H1 (cell line): ENCODE measurements around the gene LBHD1. TPM values are rescaled to one million over a fixed set of nuclear protein-coding genes. Genes with fewer than 3 reads are reported as not detected.

Source experiments
- EZH2 ChIP-seq: fragments of 200-600 bp; sonication (generic); IDR thresholded peaks from 2 replicates; pipeline ENCODE4 v1.7.1; 2012; ENCODE audit warnings: low read depth, mild to moderate bottlenecking, moderate library complexity, low read length, inconsistent platforms; ENCODE audit not compliant: severe bottlenecking
- JUN ChIP-seq: IDR thresholded peaks from 2 replicates; pipeline ENCODE4 v1.6.1; 2011; ENCODE audit warnings: low read depth, mild to moderate bottlenecking, improper control_type of control experiment, low read length
- KDM5A ChIP-seq: fragments of 200-600 bp; IDR thresholded peaks from 2 replicates; pipeline ENCODE4 v1.7.1; 2012; ENCODE audit warnings: mild to moderate bottlenecking, low read length, inconsistent platforms, mixed read lengths
- POLR2AphosphoS5 ChIP-seq: IDR thresholded peaks from 2 replicates; pipeline ENCODE4 v1.6.1; 2011; ENCODE audit warnings: low read depth, low read length
- RAD21 ChIP-seq, 2 experiments: IDR thresholded peaks in 1 of 2; conservative IDR thresholded peaks in 1 of 2; 2 replicates each; pipeline ENCODE4 v1.6.1; 2011; ENCODE audit warnings: low read depth in 2 of 2, low read length in 2 of 2, improper control_type of control experiment in 1 of 2, inconsistent platforms in 1 of 2, mild to moderate bottlenecking in 1 of 2, moderate library complexity in 1 of 2
- RBBP5 ChIP-seq: IDR thresholded peaks from 2 replicates; pipeline ENCODE4 v1.7.1; 2012; ENCODE audit warnings: low read depth, mild to moderate bottlenecking, inconsistent platforms, low read length, moderate library complexity, borderline replicate concordance
- SAP30 ChIP-seq: fragments of 300-600 bp; sonication (generic); IDR thresholded peaks from 2 replicates; pipeline ENCODE4 v1.7.1; 2012; ENCODE audit warnings: low read length, moderate library complexity, mild to moderate bottlenecking, inconsistent platforms; ENCODE audit not compliant: insufficient read depth, insufficient replicate concordance
- SP4 ChIP-seq: IDR thresholded peaks from 2 replicates; pipeline ENCODE4 v1.6.1; 2012; ENCODE audit warnings: low read length, inconsistent platforms
- TAF7 ChIP-seq: optimal IDR thresholded peaks from 2 replicates; pipeline ENCODE3; 2011; ENCODE audit warnings: low read depth, mild to moderate bottlenecking, inconsistent platforms, low read length, moderate library complexity, borderline replicate concordance
- TEAD4 ChIP-seq: IDR thresholded peaks from 2 replicates; pipeline ENCODE4 v1.6.1; 2012; ENCODE audit warnings: low read depth, low read length, inconsistent platforms, mixed read lengths
- polyA plus RNA-seq, 7 experiments: library from polyadenylated mRNA; depleted of rRNA in 3 of 7; stranded (reverse) in 5 of 7; unstranded in 2 of 7; fragments of >200 nt in 5 of 7; fragments of 200-250 nt in 2 of 7; gene quantifications; 1 replicate in 5 of 7; 2 replicates in 1 of 7; 4 replicates in 1 of 7; pipeline versions ENCODE4 v1.2.1 to v1.2.3, GENCODE V29; 2011 to 2013; ENCODE audit warnings: missing spikeins in 2 of 7, mixed read lengths in 2 of 7
- total RNA-seq: library from RNA; stranded (reverse); fragmentation: NEBNext Ultra II Directional; extraction: Animal tissue kit (Norgen Biotek cat#: 25700); gene quantifications from 2 replicates; pipeline ENCODE4 v1.2.1, GENCODE V29; 2021

The LBHD1 gene
- total and polyA plus RNA-seq, 2 of the 8 experiments (the other 6 are each of a cell fraction or from before 2014, with no cell fraction given), result 2.3 to 5.2 TPM

DNA sequence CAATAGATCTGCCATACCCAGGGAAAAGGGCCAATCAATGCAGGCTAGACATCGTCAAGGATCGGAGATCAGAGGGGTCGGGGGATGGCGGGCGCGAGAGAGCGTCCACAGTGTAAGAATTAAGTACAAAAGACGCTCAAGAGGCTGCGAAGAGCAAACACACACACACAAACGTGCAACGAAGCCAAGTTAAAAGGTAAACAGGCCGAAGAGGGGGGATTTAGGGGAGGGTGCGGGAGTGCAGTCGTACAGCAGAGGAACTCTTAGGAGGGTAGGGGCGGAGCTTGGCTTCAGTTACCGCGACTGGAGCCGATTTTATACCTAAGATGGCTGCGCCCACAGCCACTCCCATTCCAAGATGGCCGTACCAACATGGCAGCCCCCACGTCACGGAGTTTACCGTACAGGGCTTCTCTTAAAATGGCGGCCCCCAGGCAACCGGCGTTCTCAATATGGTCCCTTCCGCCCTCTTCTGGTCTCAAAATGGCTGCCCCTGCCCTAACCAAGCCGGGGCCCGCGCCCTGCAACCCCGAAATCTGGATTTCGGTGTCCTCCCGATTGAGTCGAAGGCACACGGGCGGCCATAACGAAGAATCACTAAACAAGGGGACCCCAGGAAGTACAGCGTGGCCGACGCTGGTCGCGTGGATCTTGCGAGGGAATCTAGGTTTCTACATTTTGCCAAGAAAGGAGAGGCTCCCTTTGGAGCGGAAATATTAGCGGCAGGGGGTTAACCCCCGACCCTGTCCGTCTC lies 37.4 kb upstream of the LBHD1 start (continued):
- TF ChIP-seq SP4 (peak; percentile 89), KDM5A (peak; percentile 44; the same call in 1 of the 2 replicates), TAF7 (peak; percentile 87), RBBP5 (0 out of 2 replicates have a peak, but pooled peaks have one; percentile 63), JUN (no peak), TEAD4 (peak; percentile 87), EZH2 (no peak), POLR2AphosphoS5 (peak; percentile 89), SAP30 (peak; percentile 96), RAD21 (IDR thresholded peaks at IDR 0.05 in 1 of 2, conservative IDR thresholded peaks at IDR 0.05 in 1 of 2; ENCODE audit: low read depth in 2 of 2, low read length in 2 of 2) (peak in 1 of 2 experiments; percentile 1; a peak in 1 of 4 replicates)
